K562 (cell line): ENCODE measurements around the gene RUNX1. TPM values are rescaled to one million over a fixed set of nuclear protein-coding genes. Genes with fewer than 3 reads are reported as not detected.

Experiments
- ATF1 ChIP-seq, 2 experiments: fragments of 450-650 bp in 1 of 2; IDR thresholded peaks; 2 replicates each; pipeline ENCODE4 v1.6.1; 2016; ENCODE audit warnings: missing compliant biosample characterization in 1 of 2, missing genetic modification characterization in 1 of 2
- E2F8 ChIP-seq: fragments of 450-650 bp; IDR thresholded peaks from 2 replicates; pipeline ENCODE4 v1.7.1; 2018; ENCODE audit warnings: mild to moderate bottlenecking, low read depth; ENCODE audit not compliant: partially characterized antibody
- ESRRA ChIP-seq: fragments of 450-650 bp; IDR thresholded peaks from 2 replicates; pipeline ENCODE4 v1.6.1; 2014; ENCODE audit warnings: low read depth, mild to moderate bottlenecking, moderate library complexity, borderline replicate concordance
- IRF9 ChIP-seq: fragments of 450-650 bp; IDR thresholded peaks from 2 replicates; pipeline ENCODE4 v1.6.1; 2016; ENCODE audit warnings: missing biosample characterization, missing genetic modification characterization
- KAT7 ChIP-seq: sonication (generic); formaldehyde crosslinking; IDR thresholded peaks from 2 replicates; pipeline ENCODE4 v1.8.0; 2022; ENCODE audit warnings: missing genetic modification reagents, mild to moderate bottlenecking, borderline replicate concordance
- KLF13 ChIP-seq: fragments of 450-650 bp; IDR thresholded peaks from 2 replicates; pipeline ENCODE4 v1.6.1; 2016; ENCODE audit warnings: missing genetic modification characterization, low read depth, mild to moderate bottlenecking, missing compliant biosample characterization, moderate library complexity, borderline replicate concordance
- MAFK ChIP-seq: IDR thresholded peaks from 2 replicates; pipeline ENCODE4 v1.6.1; 2011; ENCODE audit warnings: low read length, improper control_type of control experiment
- MBD2 ChIP-seq: sonication (generic); IDR thresholded peaks from 2 replicates; pipeline ENCODE4 v1.6.1; 2016; ENCODE audit warnings: low read depth, borderline replicate concordance
- NCOA6 ChIP-seq: fragments of 450-650 bp; IDR thresholded peaks from 2 replicates; pipeline ENCODE4 v1.6.1; 2017; ENCODE audit warnings: mild to moderate bottlenecking
- NR1H2 ChIP-seq: sonication (generic); formaldehyde crosslinking; IDR thresholded peaks from 2 replicates; pipeline ENCODE4 v1.4.0; 2020; ENCODE audit warnings: mild to moderate bottlenecking, missing genetic modification reagents
- SAFB2 ChIP-seq: fragments of 200-400 bp; formaldehyde crosslinking; IDR thresholded peaks from 2 replicates; pipeline ENCODE4 v1.6.1; 2018; ENCODE audit warnings: borderline replicate concordance, low read length, low read depth, moderate library complexity; ENCODE audit not compliant: severe bottlenecking
- ZFPM2 ChIP-seq: fragments of 250-450 bp; sonication (Bioruptor Pico); IDR thresholded peaks from 2 replicates; pipeline ENCODE4 v1.5.1; 2022; ENCODE audit warnings: mild to moderate bottlenecking
- ZNF354B ChIP-seq: fragments of 250-450 bp; sonication (Bioruptor Pico); IDR thresholded peaks from 2 replicates; pipeline ENCODE4 v1.4.0; 2020
- ZNF445 ChIP-seq: fragments of 250-450 bp; sonication (Bioruptor Pico); IDR thresholded peaks from 2 replicates; pipeline ENCODE4 v1.4.0; 2020; ENCODE audit warnings: low read depth, mild to moderate bottlenecking, moderate library complexity
- ZNF592 ChIP-seq: fragments of 450-650 bp; IDR thresholded peaks from 2 replicates; pipeline ENCODE4 v1.6.1; 2017; ENCODE audit warnings: antibody characterized with exemption, mild to moderate bottlenecking
- ZNF707 ChIP-seq: fragments of 250-450 bp; sonication (Bioruptor Pico); conservative IDR thresholded peaks from 2 replicates; pipeline ENCODE4 v1.8.0; 2022; ENCODE audit warnings: inconsistent platforms, mild to moderate bottlenecking, moderate library complexity
- ZNF75A ChIP-seq: fragments of 450-650 bp; formaldehyde crosslinking; IDR thresholded peaks from 2 replicates; pipeline ENCODE4 v1.4.0; 2020; ENCODE audit warnings: mild to moderate bottlenecking
- polyA plus RNA-seq, 8 experiments: library from polyadenylated mRNA; depleted of rRNA in 4 of 8; stranded (reverse) in 5 of 8; unstranded in 3 of 8; fragments of >200 nt; fragmentation: Nextera tagmentation in 2 of 8; fragmentation: Illumina TruSeq in 1 of 8; extraction: Ambion mirVana in 2 of 8; extraction: Trizol in 1 of 8; gene quantifications; 2 replicates each; pipeline versions ENCODE4 v1.2.1 to v1.2.3, GENCODE V29; 2011 to 2014; ENCODE audit warnings: inconsistent platforms in 1 of 8, missing spikeins in 1 of 8
- total RNA-seq, 7 experiments: library from RNA; depleted of rRNA in 6 of 7; stranded (reverse); fragments of >200 nt in 6 of 7; fragmentation: Illumina TruSeq in 2 of 7; extraction: Trizol in 2 of 7; gene quantifications; 2 replicates each; pipeline versions ENCODE4 v1.2.1 to v1.2.3, GENCODE V29; 2011 to 2021; ENCODE audit warnings: low replicate concordance in 1 of 7

Gene RUNX1
- total and polyA plus RNA-seq, 9 of the 15 experiments (the other 6 are each of a cell fraction or from before 2014, with no cell fraction given), result 2.2 to 68.6 (median 17.8) TPM

- TF ChIP-seq IRF9 (tag), result peak; percentile 38; the same call in 1 of the 2 replicates
- peak; percentile 33; the same call in 1 of the 2 replicates for TF ChIP-seq KLF13 (tag)
- TF ChIP-seq ZNF445 (CRISPR knock-in tag), result no peak
- no peak; the same call in 1 of the 2 replicates for TF ChIP-seq ATF1 (CRISPR knock-in tag; IDR thresholded peaks at IDR 0.05)
- TF ChIP-seq ATF1 (tag; IDR thresholded peaks at IDR 0.05), result peak; percentile 89
- no peak for TF ChIP-seq NCOA6
- TF ChIP-seq ZFPM2 (CRISPR knock-in tag), result no peak
- peak; percentile 81 for TF ChIP-seq MAFK
- TF ChIP-seq ZNF75A (CRISPR knock-in tag), result no peak
- peak; percentile 70; the same call in 1 of the 2 replicates for TF ChIP-seq KAT7 (CRISPR knock-in tag)
- TF ChIP-seq ZNF707 (CRISPR knock-in tag), result no peak
- peak; percentile 71 for TF ChIP-seq E2F8
- no peak for TF ChIP-seq ZNF354B (CRISPR knock-in tag)
- TF ChIP-seq ZNF592, result no peak; the same call in none of the 2 replicates
- no peak for TF ChIP-seq SAFB2
- peak; percentile 83; the same call in 1 of the 2 replicates for TF ChIP-seq MBD2
- TF ChIP-seq NR1H2, result no peak
- peak; percentile 97; the same call in 1 of the 2 replicates for TF ChIP-seq ESRRA
These were observed 22.2 kb downstream of the RUNX1 start (continued) for GRCh38 chr21:35026617-35027562.
